ENCODE measurements around the gene PRKCA.

DNA sequence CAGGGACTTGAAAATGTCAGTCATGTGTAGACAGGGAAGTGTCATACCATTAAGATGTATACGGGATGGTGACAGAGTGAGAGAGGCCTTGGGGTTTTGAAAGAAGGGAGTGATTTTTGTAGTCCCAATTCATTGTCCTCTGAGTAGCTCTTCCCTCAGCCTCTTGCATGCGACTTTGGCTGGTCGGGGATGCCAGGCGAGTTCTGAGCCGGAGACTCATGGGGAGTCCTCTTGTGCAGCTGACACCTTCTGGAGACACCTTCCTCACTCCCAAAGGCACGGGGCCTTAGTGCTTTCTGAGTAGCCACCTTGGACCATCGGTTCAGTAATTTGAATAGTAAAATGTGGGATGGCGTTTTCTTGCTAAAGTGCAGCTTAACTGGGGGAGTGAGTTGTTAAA is 144.7 kb downstream of the PRKCA start:
- TF ChIP-seq POLR2A (IDR thresholded peaks at IDR 0.05) (no peak), POLR2AphosphoS5 (IDR thresholded peaks at IDR 0.05) (no peak), CTCF (IDR thresholded peaks at IDR 0.05) (no peak), EP300 (IDR thresholded peaks at IDR 0.05) (no peak)

Measured in gastroesophageal sphincter (tissue), 3 donors.